Liver (tissue), 9 donors: ENCODE results near the gene TBC1D13. TPM values are rescaled to one million over a fixed set of nuclear protein-coding genes. Genes with fewer than 3 reads are reported as not detected.

Experiments used
- DNase-seq: peaks from one replicate; pipeline ENCODE4 v3.0.0-alpha.2; 2017; ENCODE audit warnings: low spot score
- H3K27ac ChIP-seq, 2 donors: one replicate each; pipeline ENCODE4 v1.7.0; 2013; ENCODE audit warnings: inconsistent platforms in 2 of 2, low read length in 2 of 2, control low read depth in 1 of 2, low read depth in 1 of 2, mild to moderate bottlenecking in 1 of 2
- H3K27me3 ChIP-seq, 4 donors: one replicate each; pipeline versions ENCODE4 v1.6.1 to v1.7.0; 2013; ENCODE audit warnings: low read length in 3 of 4, inconsistent platforms in 1 of 4, mild to moderate bottlenecking in 1 of 4, moderate library complexity in 1 of 4; ENCODE audit not compliant: control insufficient read depth in 4 of 4, insufficient read depth in 4 of 4
- H3K36me3 ChIP-seq, 4 donors: one replicate each; pipeline versions ENCODE4 v1.6.1 to v1.7.0; 2013; ENCODE audit warnings: low read length in 3 of 4, mild to moderate bottlenecking in 3 of 4, low read depth in 1 of 4, moderate library complexity in 1 of 4; ENCODE audit not compliant: control insufficient read depth in 4 of 4, insufficient read depth in 3 of 4
- H3K4me1 ChIP-seq, 4 donors: one replicate each; pipeline versions ENCODE4 v1.6.1 to v1.7.0; 2013; ENCODE audit warnings: low read length in 3 of 4, mild to moderate bottlenecking in 3 of 4, moderate library complexity in 1 of 4; ENCODE audit not compliant: control insufficient read depth in 4 of 4, insufficient read depth in 4 of 4
- H3K4me3 ChIP-seq, 3 donors: one replicate each; pipeline versions ENCODE4 v1.6.1 to v1.7.0; 2013; ENCODE audit warnings: low read length in 3 of 3, control low read depth in 1 of 3, low read depth in 1 of 3, mild to moderate bottlenecking in 1 of 3
- H3K9ac ChIP-seq, 2 donors: one replicate each; pipeline ENCODE4 v1.7.0; 2013; ENCODE audit warnings: low read length in 2 of 2, mild to moderate bottlenecking in 2 of 2, moderate library complexity in 2 of 2, control low read depth in 1 of 2, low read depth in 1 of 2
- H3K9me3 ChIP-seq, 4 donors: one replicate each; pipeline versions ENCODE4 v1.6.1 to v1.7.0; 2013; ENCODE audit warnings: low read length in 3 of 4; ENCODE audit not compliant: control insufficient read depth in 4 of 4
- ATF3 ChIP-seq: IDR thresholded peaks from 2 replicates; pipeline ENCODE4 v1.6.1; 2016; ENCODE audit warnings: antibody characterized with exemption
- CTCF ChIP-seq: fragments of 150-350 bp; IDR thresholded peaks from 2 replicates; pipeline ENCODE4 v1.5.1; 2017; ENCODE audit warnings: improper control_type of control experiment, low read depth, low read length; ENCODE audit not compliant: missing input control
- EGR1 ChIP-seq, 2 donors: IDR thresholded peaks; 2 replicates each; pipeline ENCODE4 v1.6.1; 2016 to 2018; ENCODE audit warnings: antibody characterized with exemption in 2 of 2, low read depth in 2 of 2
- FOXA1 ChIP-seq: IDR thresholded peaks from 2 replicates; pipeline ENCODE4 v1.6.1; 2016; ENCODE audit warnings: antibody characterized with exemption
- FOXA2 ChIP-seq: IDR thresholded peaks from 2 replicates; pipeline ENCODE4 v1.6.1; 2016; ENCODE audit warnings: antibody characterized with exemption
- GABPA ChIP-seq, 2 donors: IDR thresholded peaks in 1 of 2; conservative IDR thresholded peaks in 1 of 2; 2 replicates each; pipeline ENCODE4 v1.6.1; 2016; ENCODE audit warnings: antibody characterized with exemption in 2 of 2, mild to moderate bottlenecking in 1 of 2, moderate library complexity in 1 of 2
- HNF4A ChIP-seq, 2 donors: conservative IDR thresholded peaks; 2 replicates each; pipeline ENCODE4 v1.6.1; 2016; ENCODE audit warnings: antibody characterized with exemption in 2 of 2, mild to moderate bottlenecking in 2 of 2
- HNF4G ChIP-seq: IDR thresholded peaks from 2 replicates; pipeline ENCODE4 v1.6.1; 2016; ENCODE audit warnings: antibody characterized with exemption
- JUND ChIP-seq, 2 donors: IDR thresholded peaks; 2 replicates each; pipeline ENCODE4 v1.6.1; 2016; ENCODE audit warnings: antibody characterized with exemption in 2 of 2
- MAX ChIP-seq: IDR thresholded peaks from 2 replicates; pipeline ENCODE4 v1.6.1; 2016; ENCODE audit warnings: antibody characterized with exemption
- NR2F2 ChIP-seq: IDR thresholded peaks from 2 replicates; pipeline ENCODE4 v1.6.1; 2016; ENCODE audit warnings: antibody characterized with exemption
- RAD21 ChIP-seq, 2 donors: IDR thresholded peaks; 2 replicates each; pipeline ENCODE4 v1.6.1; 2016; ENCODE audit warnings: antibody characterized with exemption in 2 of 2, mild to moderate bottlenecking in 2 of 2
- REST ChIP-seq: IDR thresholded peaks from 2 replicates; pipeline ENCODE4 v1.6.1; 2016; ENCODE audit warnings: antibody characterized with exemption, mild to moderate bottlenecking
- RXRA ChIP-seq, 2 donors: IDR thresholded peaks; 2 replicates each; pipeline ENCODE4 v1.6.1; 2017 to 2018; ENCODE audit warnings: antibody characterized with exemption in 2 of 2, mild to moderate bottlenecking in 1 of 2
- SP1 ChIP-seq: IDR thresholded peaks from 2 replicates; pipeline ENCODE4 v1.6.1; 2018; ENCODE audit warnings: antibody characterized with exemption, mild to moderate bottlenecking
- TAF1 ChIP-seq: conservative IDR thresholded peaks from 2 replicates; pipeline ENCODE4 v1.6.1; 2016; ENCODE audit warnings: antibody characterized with exemption, mild to moderate bottlenecking
- YY1 ChIP-seq: IDR thresholded peaks from 2 replicates; pipeline ENCODE4 v1.6.1; 2016; ENCODE audit warnings: antibody characterized with exemption, mild to moderate bottlenecking
- ZBTB33 ChIP-seq: IDR thresholded peaks from 2 replicates; pipeline ENCODE4 v1.6.1; 2016; ENCODE audit warnings: antibody characterized with exemption
- WGBS: extraction: QIAGEN DNeasy Blood & Tissue Kit; methylation state at CpG from one replicate; pipeline ENCODE4 v1.1.7; 2013; 5-methylcytosine and 5-hydroxymethylcytosine counted together
- polyA plus RNA-seq, 2 donors: library from polyadenylated mRNA; stranded (reverse) in 1 of 2; unstranded in 1 of 2; fragments of 200-250 nt in 1 of 2; fragments of >200 nt in 1 of 2; fragmentation: Nextera tagmentation in 1 of 2; extraction: Ambion mirVana in 1 of 2; gene quantifications; one replicate each; pipeline versions ENCODE4 v1.2.1 to v1.2.3, GENCODE V29; 2013 to 2015
- total RNA-seq, 2 donors: library from RNA; depleted of rRNA; stranded (reverse); fragments of >200 nt; gene quantifications; one replicate each; pipeline ENCODE4 v1.2.3, GENCODE V29; 2014
- donor health status: healthy.
- donor health status: healthy.
- donor health status: healthy.
- donor health status: healthy.
- donor health status: healthy.

The TBC1D13 gene
- total and polyA plus RNA-seq, 4 donors, result 6.3 to 11.7 (median 8.0) TPM

GRCh38 chr9:128750926-128751595, 36.0 kb upstream of the TBC1D13 start:
- Histone ChIP-seq H3K27me3 (no peaks in the 10 kb centered on the region), H3K4me3 (no peak overlapping the region), H3K36me3 (peaks cover 8 to 59% (median 37%) of the 10 kb centered on the region in 4 donors), H3K4me1 (no peaks in the 10 kb centered on the region), H3K27ac (no peak overlapping the region), H3K9me3 (no peaks in the 10 kb centered on the region), H3K9ac (no peak overlapping the region)
- DNase-seq, result no peak
- 95% methylated on average over 22 of the region's 22 CpGs for WGBS
- no peak for TF ChIP-seq JUND (IDR thresholded peaks at IDR 0.05)
- TF ChIP-seq YY1, result no peak
- no peak for TF ChIP-seq FOXA1
- TF ChIP-seq HNF4G, result no peak
- TF ChIP-seq REST, result no peak
- no peak for TF ChIP-seq GABPA (IDR thresholded peaks at IDR 0.05 in 1 of 2, conservative IDR thresholded peaks at IDR 0.05 in 1 of 2)
- TF ChIP-seq RAD21 (IDR thresholded peaks at IDR 0.05), result no peak
- TF ChIP-seq RXRA (IDR thresholded peaks at IDR 0.05), result no peak
- no peak for TF ChIP-seq NR2F2
- no peak for TF ChIP-seq EGR1 (IDR thresholded peaks at IDR 0.05; ENCODE audit: low read depth in 2 of 2)
- TF ChIP-seq ZBTB33, result no peak
- TF ChIP-seq CTCF, result no peak
- TF ChIP-seq SP1, result no peak
- no peak for TF ChIP-seq TAF1
- no peak for TF ChIP-seq MAX
- TF ChIP-seq ATF3, result no peak
- no peak for TF ChIP-seq FOXA2
- no peak for TF ChIP-seq HNF4A (conservative IDR thresholded peaks at IDR 0.05)
